Measurements from ENCODE around the gene SLC25A4.

- no peak for TF ChIP-seq TAF1 (IDR thresholded peaks at IDR 0.05; ENCODE audit: borderline replicate concordance, low read depth, low read length)
- no peak for TF ChIP-seq POLR2A (IDR thresholded peaks at IDR 0.05; ENCODE audit: low read depth, low read length)
- TF ChIP-seq POLR2AphosphoS5 (IDR thresholded peaks at IDR 0.05; ENCODE audit: low read depth, low read length), result no peak
These were observed 43.7 kb downstream of the SLC25A4 start for GRCh38 chr4:185186769-185187168.

Data from GM12892 (cell line).